Hepatocyte (in vitro differentiated cells): Measurements from ENCODE around the gene LYZL1.

Experiments used
- EZH2 ChIP-seq: fragments of 200-600 bp; sonication (generic); IDR thresholded peaks from 2 replicates; pipeline ENCODE4 v1.6.1; 2016; ENCODE audit warnings: antibody characterized with exemption, mild to moderate bottlenecking, borderline replicate concordance
- TF ChIP-seq, protein P1 (sequence below): fragments of 200-600 bp; sonication (generic); IDR thresholded peaks from 2 replicates; pipeline ENCODE4 v1.5.1; 2016; ENCODE audit warnings: antibody characterized with exemption, mild to moderate bottlenecking; ENCODE audit not compliant: poor library complexity

DNA sequence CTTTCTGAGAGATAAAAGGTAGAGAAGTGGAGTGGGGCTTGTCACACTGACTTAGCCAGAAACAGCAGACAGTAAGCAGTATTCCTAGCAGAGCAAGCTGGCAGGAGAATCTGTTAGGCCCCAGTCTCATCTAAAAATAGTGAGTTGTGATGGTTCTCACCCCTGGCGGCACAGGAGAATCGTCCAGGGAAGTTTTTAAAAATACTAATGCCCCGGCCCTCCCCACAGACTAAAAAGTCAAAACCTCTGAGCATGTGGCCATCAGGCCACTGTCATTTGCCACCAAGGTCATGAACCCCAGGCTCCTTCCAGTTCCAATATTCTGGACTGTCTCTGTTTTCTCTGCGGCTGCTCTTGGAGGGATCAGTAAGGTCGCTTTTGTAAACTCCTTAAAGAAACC is 34.0 kb downstream of the LYZL1 start:
- no peak for TF ChIP-seq EZH2
- TF ChIP-seq, protein P1, sequence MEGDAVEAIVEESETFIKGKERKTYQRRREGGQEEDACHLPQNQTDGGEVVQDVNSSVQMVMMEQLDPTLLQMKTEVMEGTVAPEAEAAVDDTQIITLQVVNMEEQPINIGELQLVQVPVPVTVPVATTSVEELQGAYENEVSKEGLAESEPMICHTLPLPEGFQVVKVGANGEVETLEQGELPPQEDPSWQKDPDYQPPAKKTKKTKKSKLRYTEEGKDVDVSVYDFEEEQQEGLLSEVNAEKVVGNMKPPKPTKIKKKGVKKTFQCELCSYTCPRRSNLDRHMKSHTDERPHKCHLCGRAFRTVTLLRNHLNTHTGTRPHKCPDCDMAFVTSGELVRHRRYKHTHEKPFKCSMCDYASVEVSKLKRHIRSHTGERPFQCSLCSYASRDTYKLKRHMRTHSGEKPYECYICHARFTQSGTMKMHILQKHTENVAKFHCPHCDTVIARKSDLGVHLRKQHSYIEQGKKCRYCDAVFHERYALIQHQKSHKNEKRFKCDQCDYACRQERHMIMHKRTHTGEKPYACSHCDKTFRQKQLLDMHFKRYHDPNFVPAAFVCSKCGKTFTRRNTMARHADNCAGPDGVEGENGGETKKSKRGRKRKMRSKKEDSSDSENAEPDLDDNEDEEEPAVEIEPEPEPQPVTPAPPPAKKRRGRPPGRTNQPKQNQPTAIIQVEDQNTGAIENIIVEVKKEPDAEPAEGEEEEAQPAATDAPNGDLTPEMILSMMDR: no peak
